ENCODE results near the gene CDK13. TPM values are rescaled to one million over a fixed set of nuclear protein-coding genes. Genes with fewer than 3 reads are reported as not detected.

The CDK13 gene
- 100 to 1,000 TPM in 2 of 4 donors, 10 to 100 TPM in 2; 48.5 to 144 (median 94.3) TPM for total RNA-seq

DNA sequence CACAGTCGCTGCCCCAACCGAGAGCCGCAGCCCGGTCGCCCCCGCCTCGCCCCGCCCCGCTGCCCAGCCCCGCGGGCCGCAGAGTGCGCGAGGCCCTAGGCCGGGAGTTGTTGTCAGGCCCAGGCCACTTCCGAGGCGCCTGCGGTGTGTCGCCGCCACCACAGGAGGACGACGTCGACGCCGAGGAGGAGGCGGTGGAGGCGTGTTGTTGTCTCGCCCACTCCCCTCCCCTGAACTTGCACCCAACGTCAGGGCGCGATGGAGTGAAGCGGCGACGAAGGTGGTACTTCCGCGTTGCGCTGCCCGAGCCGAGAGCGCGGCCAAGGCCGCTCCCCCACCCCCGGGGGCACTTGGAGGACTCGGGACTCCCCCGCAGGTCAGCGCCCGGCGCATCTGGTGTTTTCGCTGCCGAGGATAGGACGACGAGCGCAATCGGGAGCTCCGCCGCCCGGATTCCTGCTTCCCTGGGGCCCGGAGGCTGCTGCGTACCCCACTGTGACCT is at the start of gene CDK13:
CDK13 (plus strand) TSS at position 286 of the 502 bp plus-strand sequence. CDS start 386 bp downstream, outside the sequence.
- Histone ChIP-seq H3K4me3 (peak within 1 kb of the TSS; percentile 82 to 87), H3K27ac (peak within 1 kb of the TSS; percentile 97), H3K27me3 (no peaks in the 10 kb centered on the region), H3K9me3 (no peaks in the 10 kb centered on the region), H3K4me1 (peaks cover 8 to 11% of the 10 kb centered on the region in 2 donors), H3K36me3 (no peaks in the 10 kb centered on the region)
- peak; percentile 69 to 70 for DNase-seq
- intact Hi-C loops (cut with DNase I; ENCODE audit: low total_unique reads): no loop called here
- TF ChIP-seq POLR2A (IDR thresholded peaks at IDR 0.05): no peak
- TF ChIP-seq, protein P1, sequence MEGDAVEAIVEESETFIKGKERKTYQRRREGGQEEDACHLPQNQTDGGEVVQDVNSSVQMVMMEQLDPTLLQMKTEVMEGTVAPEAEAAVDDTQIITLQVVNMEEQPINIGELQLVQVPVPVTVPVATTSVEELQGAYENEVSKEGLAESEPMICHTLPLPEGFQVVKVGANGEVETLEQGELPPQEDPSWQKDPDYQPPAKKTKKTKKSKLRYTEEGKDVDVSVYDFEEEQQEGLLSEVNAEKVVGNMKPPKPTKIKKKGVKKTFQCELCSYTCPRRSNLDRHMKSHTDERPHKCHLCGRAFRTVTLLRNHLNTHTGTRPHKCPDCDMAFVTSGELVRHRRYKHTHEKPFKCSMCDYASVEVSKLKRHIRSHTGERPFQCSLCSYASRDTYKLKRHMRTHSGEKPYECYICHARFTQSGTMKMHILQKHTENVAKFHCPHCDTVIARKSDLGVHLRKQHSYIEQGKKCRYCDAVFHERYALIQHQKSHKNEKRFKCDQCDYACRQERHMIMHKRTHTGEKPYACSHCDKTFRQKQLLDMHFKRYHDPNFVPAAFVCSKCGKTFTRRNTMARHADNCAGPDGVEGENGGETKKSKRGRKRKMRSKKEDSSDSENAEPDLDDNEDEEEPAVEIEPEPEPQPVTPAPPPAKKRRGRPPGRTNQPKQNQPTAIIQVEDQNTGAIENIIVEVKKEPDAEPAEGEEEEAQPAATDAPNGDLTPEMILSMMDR (IDR thresholded peaks at IDR 0.05): no peak

DNA sequence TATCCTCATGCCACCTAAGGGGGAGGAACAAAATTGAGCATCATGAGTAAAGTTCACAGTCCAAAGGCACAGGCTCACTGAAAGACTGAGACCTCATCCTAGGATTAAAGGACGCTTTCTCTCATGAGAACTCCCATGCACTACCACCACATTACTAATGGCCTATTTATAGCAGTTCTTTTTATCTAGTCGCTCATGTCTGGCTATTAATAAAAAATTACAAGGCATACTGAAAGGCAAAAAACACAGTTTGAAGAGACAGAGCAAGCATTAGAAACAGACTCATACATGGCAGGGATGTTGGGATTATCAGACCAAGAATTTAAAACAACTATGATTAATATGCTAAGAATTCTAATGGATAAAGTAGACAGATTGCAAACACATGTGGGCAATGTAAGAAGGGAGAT is 46.0 kb upstream of the CDK13 start:
- H3K36me3 ChIP-seq: no peaks in the 10 kb centered on the region
- no peak for DNase-seq
- no peak overlapping the region for H3K4me3 ChIP-seq
- intact Hi-C loops (cut with DNase I; ENCODE audit: low total_unique reads): no loop called here
- H3K27ac ChIP-seq: no peak overlapping the region
- H3K4me1 ChIP-seq: no peaks in the 10 kb centered on the region
- TF ChIP-seq POLR2A (IDR thresholded peaks at IDR 0.05): no peak
- TF ChIP-seq, protein P1 (IDR thresholded peaks at IDR 0.05): no peak
- no peaks in the 10 kb centered on the region for H3K27me3 ChIP-seq
- no peaks in the 10 kb centered on the region for H3K9me3 ChIP-seq

DNA sequence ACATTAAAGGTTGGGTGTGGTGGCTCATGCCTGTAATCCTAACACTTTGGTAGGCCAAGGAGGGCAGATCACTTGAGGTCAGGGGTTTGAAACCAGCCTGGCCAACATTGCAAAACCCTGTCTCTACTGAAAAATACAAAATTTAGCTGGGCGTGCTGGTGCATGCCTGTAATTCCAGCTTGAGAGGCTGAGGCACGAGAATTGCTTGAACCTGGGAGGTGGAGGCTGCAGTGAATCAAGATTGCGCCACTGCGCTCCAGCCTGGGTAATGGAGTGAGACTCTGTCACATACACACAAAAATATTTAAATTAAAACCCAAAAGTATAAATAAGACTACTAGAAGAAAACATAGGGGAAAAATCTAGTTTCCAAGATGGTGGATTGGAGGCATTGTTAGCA is 41.9 kb upstream of the CDK13 start:
- H3K9me3 ChIP-seq: no peaks in the 10 kb centered on the region
- no peaks in the 10 kb centered on the region for H3K27me3 ChIP-seq
- H3K4me3 ChIP-seq: no peak overlapping the region
- no peak overlapping the region for H3K27ac ChIP-seq
- TF ChIP-seq, protein P1 (IDR thresholded peaks at IDR 0.05): no peak
- TF ChIP-seq POLR2A (IDR thresholded peaks at IDR 0.05): no peak
- no peak for DNase-seq
- intact Hi-C loops (cut with DNase I; ENCODE audit: low total_unique reads): no loop called here
- H3K36me3 ChIP-seq: no peaks in the 10 kb centered on the region
- no peaks in the 10 kb centered on the region for H3K4me1 ChIP-seq

DNA sequence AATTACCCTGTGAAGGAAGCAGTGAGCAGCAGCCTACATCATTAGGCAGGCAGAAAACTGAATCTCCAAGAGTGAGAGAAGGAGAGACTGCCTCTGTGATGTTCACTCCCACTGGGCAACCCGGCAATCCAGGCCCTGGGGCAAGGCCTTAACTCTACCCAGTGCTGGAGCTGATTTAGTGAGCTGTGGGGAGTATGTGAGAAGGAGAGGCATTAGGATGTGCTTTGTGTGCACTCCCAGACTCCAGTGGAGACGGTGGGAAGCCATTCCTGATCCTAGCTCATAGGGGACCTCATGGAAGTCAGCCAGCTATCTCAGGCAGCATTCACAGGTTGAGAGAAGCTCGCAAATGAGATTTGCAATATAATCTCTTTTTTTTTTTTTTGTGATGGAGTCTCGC is 41.1 kb upstream of the CDK13 start:
- Histone ChIP-seq H3K27ac (no peak overlapping the region), H3K36me3 (no peaks in the 10 kb centered on the region), H3K4me1 (no peaks in the 10 kb centered on the region), H3K27me3 (no peaks in the 10 kb centered on the region), H3K9me3 (no peaks in the 10 kb centered on the region), H3K4me3 (no peak overlapping the region)
- intact Hi-C loops (cut with DNase I; ENCODE audit: low total_unique reads): no loop called here
- TF ChIP-seq POLR2A (IDR thresholded peaks at IDR 0.05): no peak
- TF ChIP-seq, protein P1 (IDR thresholded peaks at IDR 0.05): no peak
- DNase-seq: no peak

DNA sequence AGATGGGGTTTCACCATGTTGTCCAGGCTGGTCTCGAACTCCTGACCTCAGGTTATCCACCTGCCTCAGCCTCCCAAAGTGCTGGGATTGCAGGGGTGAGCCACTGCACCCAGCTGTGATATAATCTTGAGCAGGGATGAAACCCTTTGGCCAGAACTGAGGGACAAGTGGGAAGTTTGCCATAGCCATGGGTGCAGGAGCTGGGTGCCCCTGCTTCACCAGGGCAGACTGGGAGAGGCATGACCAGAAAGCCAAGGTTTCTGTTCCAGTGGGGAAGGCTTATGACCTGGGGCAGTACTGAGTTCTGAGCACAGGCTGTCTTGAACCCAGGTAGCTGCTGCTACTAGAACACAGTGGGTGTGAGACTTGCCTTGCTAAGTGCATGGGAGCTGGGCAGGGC is 40.5 kb upstream of the CDK13 start:
- Histone ChIP-seq H3K27ac (no peak overlapping the region), H3K4me3 (no peak overlapping the region), H3K27me3 (no peaks in the 10 kb centered on the region), H3K4me1 (no peaks in the 10 kb centered on the region), H3K36me3 (no peaks in the 10 kb centered on the region), H3K9me3 (no peaks in the 10 kb centered on the region)
- DNase-seq: no peak
- no peak for TF ChIP-seq POLR2A (IDR thresholded peaks at IDR 0.05)
- TF ChIP-seq, protein P1 (IDR thresholded peaks at IDR 0.05): no peak
- intact Hi-C loops (cut with DNase I; ENCODE audit: low total_unique reads): no loop called here

Data from uterus (tissue), 4 donors.